Activated CD8-positive, alpha-beta memory T cell treated with anti-CD3 and anti-CD28 coated beads, Interleukin-2, amount 10 ng/mL, durations not matched to agents 7 days and 5 days (primary cell): Measurements from ENCODE around the gene GIMAP4. TPM values are rescaled to one million over a fixed set of nuclear protein-coding genes. Genes with fewer than 3 reads are reported as not detected.
"Not testable (repeated sequence)": the region's sequence is repeated elsewhere in the genome, so short reads cannot be mapped to it uniquely, and the experiment has no call there.

ENCODE experiments used
- ATAC-seq: fragments of 150-1000 bp; cut with Tn5 transposase; one replicate; pipeline ENCODE4 v1.10.0; 2021; ENCODE audit warnings: moderate library complexity
- CTCF ChIA-PET: fragments of 350-600 bp; sonication (Branson Sonifier 250); formaldehyde crosslinking; loops from one replicate; lab custom pipeline; 2021; ENCODE audit warnings: antibody characterized with exemption; lab: Charles Lee
- DNase-seq: peaks from one replicate; pipeline ENCODE4 v3.0.0-alpha.2; 2020
- H3K27ac Mint-ChIP-seq: one replicate; pipeline ENCODE4 v1.8.0; 2021; ENCODE audit warnings: mild to moderate bottlenecking, mixed read lengths
- H3K27me3 Mint-ChIP-seq: one replicate; pipeline ENCODE4 v1.8.0; 2021; ENCODE audit warnings: mixed read lengths
- H3K36me3 Mint-ChIP-seq: one replicate; pipeline ENCODE4 v1.8.0; 2021; ENCODE audit warnings: mild to moderate bottlenecking, mixed read lengths
- H3K4me1 Mint-ChIP-seq: one replicate; pipeline ENCODE4 v1.8.0; 2021; ENCODE audit warnings: mixed read lengths
- H3K4me3 Mint-ChIP-seq: one replicate; pipeline ENCODE4 v1.8.0; 2021; ENCODE audit warnings: mild to moderate bottlenecking, moderate library complexity, mixed read lengths
- H3K9me3 Mint-ChIP-seq: one replicate; pipeline ENCODE4 v1.8.0; 2022; ENCODE audit warnings: low read depth, mixed read lengths
- total RNA-seq, 2 experiments: library from RNA; stranded (reverse); gene quantifications; one replicate each; pipeline ENCODE4 v1.2.3, GENCODE V29; 2021

GIMAP4 gene
- total RNA-seq, 2 experiments from 2014 or later: 60.5 to 145 TPM

GRCh38 chr7:150565239-150565638 lies 2.0 kb upstream of the GIMAP4 start:
- H3K27ac Mint-ChIP-seq: peak overlapping the region; percentile 18
- peaks cover 60% of the 10 kb centered on the region for H3K4me1 Mint-ChIP-seq
- peaks cover 3% of the 10 kb centered on the region for H3K9me3 Mint-ChIP-seq
- ATAC-seq (no peak), DNase-seq (no peak)
- CTCF ChIA-PET: no interaction called here
- peaks cover 49% of the 10 kb centered on the region for H3K36me3 Mint-ChIP-seq
- no peaks in the 10 kb centered on the region for H3K27me3 Mint-ChIP-seq
- no peak overlapping the region for H3K4me3 Mint-ChIP-seq

GRCh38 chr7:150566123-150566522 lies 1.1 kb upstream of the GIMAP4 start:
- H3K4me1 Mint-ChIP-seq: peaks cover 68% of the 10 kb centered on the region

GRCh38 chr7:150566572-150566971 lies 618 bp upstream of the GIMAP4 start:
- Mint-ChIP-seq H3K27me3 (no peaks in the 10 kb centered on the region), H3K4me3 (peak overlapping the region; percentile 88), H3K4me1 (peaks cover 68% of the 10 kb centered on the region), H3K27ac (peak overlapping the region; percentile 96), H3K9me3 (peaks cover 2% of the 10 kb centered on the region), H3K36me3 (peaks cover 52% of the 10 kb centered on the region)
- DNase-seq (no peak), ATAC-seq (peak; percentile 4)
- CTCF ChIA-PET: interaction anchor here (0.9 to 5.1 kb wide), 7 partner anchors 12 to 188 kb away, joined by 3 to 52 read pairs (median 5); partner anchors contain the start of genes GIMAP7 and GIMAP8

More at GRCh38 chr7:150566123-150566522, 1.1 kb upstream of the GIMAP4 start:
- H3K27ac Mint-ChIP-seq: peak overlapping the region; percentile 30
- ATAC-seq: no peak
- CTCF ChIA-PET: interaction anchor here (1.3 to 5.1 kb wide), 3 partner anchors 115 to 189 kb away, joined by 3 to 52 read pairs (median 29); partner anchors contain the start of gene GIMAP8
- H3K36me3 Mint-ChIP-seq: peaks cover 50% of the 10 kb centered on the region
- H3K27me3 Mint-ChIP-seq: no peaks in the 10 kb centered on the region
- no peak for DNase-seq
- H3K4me3 Mint-ChIP-seq: no peak overlapping the region
- H3K9me3 Mint-ChIP-seq: peaks cover 2% of the 10 kb centered on the region

- ATAC-seq (peak; percentile 34), DNase-seq (no peak)
- Mint-ChIP-seq H3K9me3 (peaks cover 10% of the 10 kb centered on the region), H3K27me3 (no peaks in the 10 kb centered on the region), H3K27ac (peak overlapping the region; percentile 96), H3K4me1 (peaks cover 67% of the 10 kb centered on the region), H3K4me3 (peak overlapping the region; percentile 88), H3K36me3 (peaks cover 57% of the 10 kb centered on the region)
- CTCF ChIA-PET: interaction anchor here (0.7 to 5.1 kb wide), 18 partner anchors 39 to 189 kb away, joined by 3 to 52 read pairs (median 4); partner anchors contain the start of genes GIMAP2, GIMAP5, GIMAP6 and GIMAP7
Observed at GRCh38 chr7:150567871-150568301, 696 bp downstream of the GIMAP4 start.

GRCh38 chr7:150568714-150569113 lies 1.5 kb downstream of the GIMAP4 start:
- peak overlapping the region; percentile 96 for H3K27ac Mint-ChIP-seq
- CTCF ChIA-PET: interaction anchor here (0.7 to 5.1 kb wide), 17 partner anchors 15 to 188 kb away, joined by 3 to 52 read pairs (median 4); partner anchors contain the start of genes GIMAP2, GIMAP5, GIMAP6 and GIMAP7
- peak; percentile 60 for ATAC-seq
- DNase-seq: peak; percentile 59
- H3K27me3 Mint-ChIP-seq: no peaks in the 10 kb centered on the region
- H3K4me1 Mint-ChIP-seq: peaks cover 58% of the 10 kb centered on the region
- peaks cover 16% of the 10 kb centered on the region for H3K9me3 Mint-ChIP-seq
- peak overlapping the region; percentile 88 for H3K4me3 Mint-ChIP-seq
- H3K36me3 Mint-ChIP-seq: peaks cover 62% of the 10 kb centered on the region

GRCh38 chr7:150569245-150569955 lies 2.2 kb downstream of the GIMAP4 start:
- H3K27ac Mint-ChIP-seq: peak overlapping the region; percentile 96
- DNase-seq: no peak
- peaks cover 19% of the 10 kb centered on the region for H3K9me3 Mint-ChIP-seq
- no peaks in the 10 kb centered on the region for H3K27me3 Mint-ChIP-seq
- H3K36me3 Mint-ChIP-seq: peaks cover 68% of the 10 kb centered on the region
- CTCF ChIA-PET: interaction anchor here (0.7 to 5.1 kb wide), 13 partner anchors 14 to 187 kb away, joined by 3 to 52 read pairs (median 4); partner anchors contain the start of genes GIMAP5, GIMAP6, GIMAP7 and GIMAP8
- peak overlapping the region; percentile 88 for H3K4me3 Mint-ChIP-seq
- no peak for ATAC-seq
- H3K4me1 Mint-ChIP-seq: peaks cover 51% of the 10 kb centered on the region

GRCh38 chr7:150570556-150571465 lies 3.6 kb downstream of the GIMAP4 start:
- Mint-ChIP-seq H3K27ac (peak overlapping the region; percentile 96), H3K4me3 (peak overlapping the region; percentile 88), H3K27me3 (no peaks in the 10 kb centered on the region), H3K36me3 (peaks cover 79% of the 10 kb centered on the region), H3K9me3 (peaks cover 19% of the 10 kb centered on the region), H3K4me1 (peaks cover 42% of the 10 kb centered on the region)
- CTCF ChIA-PET: interaction anchor here (0.5 to 5.1 kb wide), 6 partner anchors 16 to 1310 kb away, joined by 3 to 52 read pairs (median 8); partner anchors contain the start of genes GIMAP7 and GIMAP8
- DNase-seq (no peak), ATAC-seq (no peak)

- ATAC-seq (no peak), DNase-seq (no peak)
- peaks cover 91% of the 10 kb centered on the region for H3K36me3 Mint-ChIP-seq
- CTCF ChIA-PET: no interaction called here
- H3K27ac Mint-ChIP-seq: no peak overlapping the region
- H3K4me3 Mint-ChIP-seq: no peak overlapping the region
- H3K27me3 Mint-ChIP-seq: no peaks in the 10 kb centered on the region
- peaks cover 19% of the 10 kb centered on the region for H3K9me3 Mint-ChIP-seq
- H3K4me1 Mint-ChIP-seq: peaks cover 32% of the 10 kb centered on the region
Observed at GRCh38 chr7:150572496-150572895, 5.3 kb downstream of the GIMAP4 start.

GRCh38 chr7:150579979-150580637 lies 12.9 kb downstream of the GIMAP4 start:
- H3K4me3 Mint-ChIP-seq, ATAC-seq, CTCF ChIA-PET, H3K27ac Mint-ChIP-seq, H3K27me3 Mint-ChIP-seq: not testable (repeated sequence)
- H3K36me3 Mint-ChIP-seq: peaks cover 68% of the 10 kb centered on the region
- DNase-seq: peak; percentile 56
- peaks cover 21% of the 10 kb centered on the region for H3K4me1 Mint-ChIP-seq
- peaks cover 29% of the 10 kb centered on the region for H3K9me3 Mint-ChIP-seq

- DNase-seq (no peak), ATAC-seq (peak; percentile 16)
- peaks cover 25% of the 10 kb centered on the region for H3K4me1 Mint-ChIP-seq
- H3K36me3 Mint-ChIP-seq: peaks cover 61% of the 10 kb centered on the region
- no peaks in the 10 kb centered on the region for H3K27me3 Mint-ChIP-seq
- H3K9me3 Mint-ChIP-seq: peaks cover 29% of the 10 kb centered on the region
- CTCF ChIA-PET: interaction anchor here (0.9 kb wide), 1 partner anchor 132 kb away, joined by 3 read pairs; no protein-coding TSS in a partner anchor
- no peak overlapping the region for H3K4me3 Mint-ChIP-seq
- no peak overlapping the region for H3K27ac Mint-ChIP-seq
Observed at GRCh38 chr7:150580638-150581394, 13.6 kb downstream of the GIMAP4 start.

- Mint-ChIP-seq H3K36me3 (peaks cover 38% of the 10 kb centered on the region), H3K27me3 (no peaks in the 10 kb centered on the region), H3K9me3 (peaks cover 23% of the 10 kb centered on the region), H3K27ac (no peak overlapping the region), H3K4me1 (peaks cover 31% of the 10 kb centered on the region), H3K4me3 (no peak overlapping the region)
- CTCF ChIA-PET: no interaction called here
- DNase-seq (no peak), ATAC-seq (no peak)
Observed at GRCh38 chr7:150585199-150585598, 18.0 kb downstream of the GIMAP4 start.
